Neural progenitor cell (in vitro differentiated cells): ENCODE results near the gene ALDH3A1. TPM values are rescaled to one million over a fixed set of nuclear protein-coding genes. Genes with fewer than 3 reads are reported as not detected.
A peak's percentile ranks its signal among the peaks of the same experiment; 100 is the strongest.

Source experiments
- DNase-seq: peaks from one replicate; pipeline ENCODE4 v3.0.0-alpha.2; 2016; ENCODE audit warnings: low spot score
- H2AFZ ChIP-seq: fragments of 200-600 bp; sonication (generic); replicated peaks from 2 replicates; pipeline ENCODE4 v1.6.1; 2016; ENCODE audit warnings: antibody characterized with exemption
- H3F3A ChIP-seq: fragments of 200-600 bp; sonication (generic); 2 replicates; pipeline ENCODE4 v1.6.1; 2016; ENCODE audit warnings: antibody characterized with exemption, low read depth
- H3K27ac ChIP-seq: fragments of 200-600 bp; sonication (generic); 2 replicates; pipeline ENCODE4 v1.5.1; 2016; ENCODE audit warnings: mild to moderate bottlenecking
- H3K27me3 ChIP-seq: fragments of 200-600 bp; sonication (generic); 2 replicates; pipeline ENCODE4 v1.6.1; 2016; ENCODE audit warnings: mild to moderate bottlenecking, moderate library complexity
- H3K36me3 ChIP-seq: fragments of 200-600 bp; sonication (generic); 2 replicates; pipeline ENCODE4 v1.5.1; 2016
- H3K4me1 ChIP-seq: fragments of 200-600 bp; sonication (generic); 2 replicates; pipeline ENCODE4 v1.6.1; 2016; ENCODE audit warnings: mixed run types
- H3K4me2 ChIP-seq: fragments of 200-600 bp; sonication (generic); 2 replicates; pipeline ENCODE4 v1.6.1; 2016
- H3K4me3 ChIP-seq: fragments of 200-600 bp; sonication (generic); 2 replicates; pipeline ENCODE4 v1.5.1; 2016
- H3K79me2 ChIP-seq: fragments of 200-600 bp; sonication (generic); 2 replicates; pipeline ENCODE4 v1.6.1; 2016; ENCODE audit warnings: low read depth
- H3K9ac ChIP-seq: fragments of 200-600 bp; sonication (generic); 2 replicates; pipeline ENCODE4 v1.6.1; 2016
- H3K9me3 ChIP-seq: fragments of 200-600 bp; sonication (generic); 2 replicates; pipeline ENCODE4 v1.5.1; 2016; ENCODE audit warnings: low read depth
- H4K20me1 ChIP-seq: fragments of 200-600 bp; sonication (generic); 2 replicates; pipeline ENCODE4 v1.6.1; 2016; ENCODE audit warnings: low read depth
- H3K27ac Mint-ChIP-seq: 3 replicates; pipeline ENCODE4 v1.8.0; 2021; ENCODE audit warnings: mixed read lengths
- H3K27me3 Mint-ChIP-seq: 2 replicates; pipeline ENCODE4 v1.8.0; 2022; ENCODE audit warnings: low read depth, mild to moderate bottlenecking, inconsistent platforms, moderate library complexity, mixed read lengths; ENCODE audit not compliant: insufficient read depth
- H3K36me3 Mint-ChIP-seq: 3 replicates; pipeline ENCODE4 v1.8.0; 2021; ENCODE audit warnings: mixed read lengths
- H3K4me1 Mint-ChIP-seq: 3 replicates; pipeline ENCODE4 v1.8.0; 2021; ENCODE audit warnings: mixed read lengths
- H3K4me3 Mint-ChIP-seq: 3 replicates; pipeline ENCODE4 v1.8.0; 2021; ENCODE audit warnings: mild to moderate bottlenecking, moderate library complexity, mixed read lengths
- H3K9me3 Mint-ChIP-seq: 3 replicates; pipeline ENCODE4 v1.8.0; 2020; ENCODE audit warnings: mixed read lengths
- EZH2 ChIP-seq: fragments of 200-600 bp; sonication (generic); IDR thresholded peaks from 2 replicates; pipeline ENCODE4 v1.6.1; 2017; ENCODE audit warnings: antibody characterized with exemption, mild to moderate bottlenecking, moderate library complexity
- EZH2phosphoT487 ChIP-seq: fragments of 200-600 bp; sonication (generic); IDR thresholded peaks from 2 replicates; pipeline ENCODE4 v1.6.1; 2017; ENCODE audit warnings: antibody characterized with exemption
- total RNA-seq: library from RNA; depleted of rRNA; stranded (reverse); fragments of >200 nt; gene quantifications from 2 replicates; pipeline ENCODE4 v1.2.3, GENCODE V29; 2015; ENCODE audit warnings: low replicate concordance
- TF ChIP-seq, protein P1 (sequence below): fragments of 200-600 bp; sonication (generic); IDR thresholded peaks from 2 replicates; pipeline ENCODE4 v1.5.1; 2017; ENCODE audit warnings: antibody characterized with exemption, mild to moderate bottlenecking

Gene ALDH3A1
- total RNA-seq, 1 donor from 2014 or later = not detected

DNA sequence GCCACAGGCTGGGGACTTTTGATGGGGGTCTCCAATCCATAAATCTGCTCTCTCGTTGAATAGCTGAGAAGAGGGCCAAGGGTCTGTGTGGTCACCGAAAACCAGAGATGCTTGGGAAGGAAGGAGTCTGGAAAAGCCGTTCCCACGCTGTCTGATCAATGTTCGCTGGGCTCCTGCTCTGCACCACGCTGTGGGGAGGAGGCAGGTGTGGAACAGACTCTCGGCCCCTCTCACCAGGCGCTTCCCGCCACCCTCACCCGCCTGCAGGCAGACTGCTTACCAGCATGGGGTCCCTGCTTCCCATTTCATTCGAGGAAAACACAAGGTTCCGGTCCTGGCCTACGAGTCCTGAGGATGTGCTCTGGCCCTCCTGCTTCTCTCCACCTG lies 702 bp upstream of the ALDH3A1 start:
- no peak overlapping the region for H2AFZ ChIP-seq
- peaks cover 5% of the 10 kb centered on the region for H3K27me3 ChIP-seq
- Mint-ChIP-seq H3K4me1 (peaks cover 9% of the 10 kb centered on the region), H3K36me3 (no peaks in the 10 kb centered on the region), H3K27ac (no peak overlapping the region), H3K27me3 (peaks cover 20% of the 10 kb centered on the region), H3K4me3 (no peak overlapping the region), H3K9me3 (peaks cover 3% of the 10 kb centered on the region)
- H3K4me1 ChIP-seq = peaks cover 11% of the 10 kb centered on the region
- no peaks in the 10 kb centered on the region for H3K79me2 ChIP-seq
- H3F3A ChIP-seq = peaks cover 13% of the 10 kb centered on the region
- no peak overlapping the region for H3K4me3 ChIP-seq
- DNase-seq = no peak
- H3K9ac ChIP-seq = no peak overlapping the region
- H3K4me2 ChIP-seq = no peak overlapping the region
- no peak for TF ChIP-seq EZH2
- H4K20me1 ChIP-seq = no peaks in the 10 kb centered on the region
- H3K27ac ChIP-seq = no peak overlapping the region
- H3K36me3 ChIP-seq = no peaks in the 10 kb centered on the region
- no peaks in the 10 kb centered on the region for H3K9me3 ChIP-seq

DNA sequence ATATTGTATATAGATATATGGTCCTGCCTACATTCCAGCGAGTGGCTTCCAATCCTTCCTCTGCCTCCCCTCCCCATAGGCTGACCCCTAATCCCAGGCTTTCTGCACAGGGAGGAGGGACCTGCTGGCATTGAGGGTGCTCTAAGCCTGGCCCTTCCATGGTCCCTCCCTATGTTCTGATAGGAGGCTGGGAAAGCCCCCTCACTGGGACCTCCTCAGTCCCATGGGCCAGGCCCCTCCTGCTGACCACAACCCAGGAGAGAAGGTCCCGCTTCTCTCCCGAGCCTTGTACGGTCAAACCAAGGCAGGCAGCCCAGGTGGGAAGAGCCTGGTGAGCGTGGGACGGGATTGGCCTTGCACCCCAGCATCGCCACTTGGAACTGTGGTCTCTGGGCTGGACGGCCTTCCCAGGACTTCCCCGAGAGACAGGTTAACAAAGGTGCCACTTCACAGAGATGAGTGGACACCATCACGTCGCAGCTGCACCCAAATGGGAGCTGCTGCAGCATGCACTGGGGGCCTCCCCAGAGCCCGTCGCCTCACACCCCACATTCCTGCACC lies 859 bp downstream of the ALDH3A1 start:
- Histone ChIP-seq H3K4me1 (peaks cover 11% of the 10 kb centered on the region), H3K27me3 (peaks cover 5% of the 10 kb centered on the region), H2AFZ (no peak overlapping the region), H3K36me3 (no peaks in the 10 kb centered on the region), H3K4me2 (no peak overlapping the region), H3K4me3 (no peak overlapping the region), H3K9me3 (no peaks in the 10 kb centered on the region), H3K27ac (no peak overlapping the region), H3K9ac (no peak overlapping the region), H4K20me1 (no peaks in the 10 kb centered on the region), H3K79me2 (no peaks in the 10 kb centered on the region), H3F3A (peaks cover 13% of the 10 kb centered on the region)
- peaks cover 3% of the 10 kb centered on the region for H3K9me3 Mint-ChIP-seq
- H3K36me3 Mint-ChIP-seq = no peaks in the 10 kb centered on the region
- H3K27ac Mint-ChIP-seq = no peak overlapping the region
- no peak for DNase-seq
- peaks cover 9% of the 10 kb centered on the region for H3K4me1 Mint-ChIP-seq
- H3K4me3 Mint-ChIP-seq = no peak overlapping the region
- H3K27me3 Mint-ChIP-seq = peaks cover 17% of the 10 kb centered on the region
- TF ChIP-seq EZH2 = no peak
- TF ChIP-seq EZH2phosphoT487 = no peak
- TF ChIP-seq, protein P1, sequence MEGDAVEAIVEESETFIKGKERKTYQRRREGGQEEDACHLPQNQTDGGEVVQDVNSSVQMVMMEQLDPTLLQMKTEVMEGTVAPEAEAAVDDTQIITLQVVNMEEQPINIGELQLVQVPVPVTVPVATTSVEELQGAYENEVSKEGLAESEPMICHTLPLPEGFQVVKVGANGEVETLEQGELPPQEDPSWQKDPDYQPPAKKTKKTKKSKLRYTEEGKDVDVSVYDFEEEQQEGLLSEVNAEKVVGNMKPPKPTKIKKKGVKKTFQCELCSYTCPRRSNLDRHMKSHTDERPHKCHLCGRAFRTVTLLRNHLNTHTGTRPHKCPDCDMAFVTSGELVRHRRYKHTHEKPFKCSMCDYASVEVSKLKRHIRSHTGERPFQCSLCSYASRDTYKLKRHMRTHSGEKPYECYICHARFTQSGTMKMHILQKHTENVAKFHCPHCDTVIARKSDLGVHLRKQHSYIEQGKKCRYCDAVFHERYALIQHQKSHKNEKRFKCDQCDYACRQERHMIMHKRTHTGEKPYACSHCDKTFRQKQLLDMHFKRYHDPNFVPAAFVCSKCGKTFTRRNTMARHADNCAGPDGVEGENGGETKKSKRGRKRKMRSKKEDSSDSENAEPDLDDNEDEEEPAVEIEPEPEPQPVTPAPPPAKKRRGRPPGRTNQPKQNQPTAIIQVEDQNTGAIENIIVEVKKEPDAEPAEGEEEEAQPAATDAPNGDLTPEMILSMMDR = no peak

DNA sequence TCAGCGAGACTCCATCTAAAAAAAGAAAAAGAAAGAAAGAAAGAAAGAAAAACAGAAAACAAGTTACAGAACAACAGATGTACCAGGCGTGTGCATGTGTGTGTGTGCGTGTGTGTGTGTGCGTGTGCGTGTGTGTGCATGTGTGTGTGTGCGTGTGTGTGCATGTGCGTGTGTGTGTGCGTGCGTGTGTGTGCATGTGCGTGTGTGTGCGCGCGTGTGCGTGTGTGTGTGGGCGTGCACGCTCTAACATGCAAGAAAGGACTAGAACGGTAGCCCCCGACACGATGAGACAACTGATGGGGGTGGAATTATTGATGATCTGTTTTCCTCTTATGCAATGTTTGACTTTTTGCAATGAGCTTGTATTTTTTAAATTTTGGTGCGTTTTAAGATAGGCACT lies 1.6 kb downstream of the ALDH3A1 start:
- Mint-ChIP-seq H3K36me3 (no peaks in the 10 kb centered on the region), H3K4me3 (no peak overlapping the region), H3K27ac (no peak overlapping the region), H3K9me3 (peaks cover 3% of the 10 kb centered on the region), H3K4me1 (peaks cover 9% of the 10 kb centered on the region), H3K27me3 (peaks cover 14% of the 10 kb centered on the region)
- peaks cover 11% of the 10 kb centered on the region for H3K4me1 ChIP-seq
- H3K4me3 ChIP-seq = no peak overlapping the region
- TF ChIP-seq, protein P1 = no peak
- TF ChIP-seq EZH2phosphoT487 (no peak), EZH2 (no peak)
- no peaks in the 10 kb centered on the region for H3K79me2 ChIP-seq
- no peaks in the 10 kb centered on the region for H3K9me3 ChIP-seq
- no peaks in the 10 kb centered on the region for H4K20me1 ChIP-seq
- H3K27me3 ChIP-seq = peaks cover 5% of the 10 kb centered on the region
- no peak overlapping the region for H2AFZ ChIP-seq
- H3K9ac ChIP-seq = no peak overlapping the region
- no peak for DNase-seq
- no peaks in the 10 kb centered on the region for H3K36me3 ChIP-seq
- peaks cover 13% of the 10 kb centered on the region for H3F3A ChIP-seq
- H3K27ac ChIP-seq = no peak overlapping the region
- H3K4me2 ChIP-seq = no peak overlapping the region

DNA sequence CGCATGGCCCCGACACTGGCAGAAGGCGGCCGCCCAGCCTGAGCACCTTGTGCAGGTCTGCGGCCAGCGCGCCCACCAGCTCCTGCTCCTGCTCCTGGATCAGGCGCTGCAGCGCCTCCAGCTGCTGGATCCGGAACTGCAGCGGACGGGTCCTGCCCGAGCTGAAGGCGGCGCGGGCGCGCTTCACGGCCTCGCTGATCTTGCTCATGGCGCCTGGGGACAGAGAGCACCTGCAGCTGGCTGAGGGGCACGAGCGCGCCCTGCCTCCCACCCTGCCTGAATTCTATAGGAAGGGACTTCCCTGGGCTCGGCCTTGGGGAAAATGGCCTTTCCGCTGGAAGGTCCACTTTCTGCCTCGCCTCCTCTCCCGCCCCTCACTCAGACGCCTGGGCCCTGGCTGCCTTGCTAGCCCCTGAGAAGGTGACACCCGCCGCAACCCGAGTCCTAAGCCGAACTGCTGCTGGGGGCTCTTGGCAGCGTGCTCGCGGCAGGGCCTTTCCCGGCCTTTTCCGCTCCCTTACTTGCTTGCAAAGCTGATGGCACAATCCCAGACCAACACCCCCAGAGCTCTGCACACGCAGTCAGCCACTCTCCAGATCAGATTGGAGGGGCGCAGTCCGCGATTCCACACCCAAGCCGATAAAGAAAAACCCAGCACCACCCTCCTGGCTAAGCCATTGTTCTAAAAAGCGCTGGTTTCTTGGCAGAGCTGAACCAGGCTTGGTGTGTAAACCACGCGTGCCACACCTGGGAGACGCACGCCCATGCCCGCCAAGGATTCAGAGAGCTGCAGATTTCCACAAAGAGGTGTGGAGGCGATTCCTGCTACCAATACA lies 3.0 kb downstream of the ALDH3A1 start:
- Histone ChIP-seq H3K4me3 (peak overlapping the region; percentile 48), H3K4me1 (peaks cover 11% of the 10 kb centered on the region), H2AFZ (peak overlapping the region; percentile 99), H3K36me3 (no peaks in the 10 kb centered on the region), H3K79me2 (no peaks in the 10 kb centered on the region), H3K27me3 (peaks cover 5% of the 10 kb centered on the region), H3K9ac (no peak overlapping the region), H3K27ac (no peak overlapping the region), H3K9me3 (no peaks in the 10 kb centered on the region), H3K4me2 (peak overlapping the region; percentile 73), H3F3A (peaks cover 13% of the 10 kb centered on the region), H4K20me1 (no peaks in the 10 kb centered on the region)
- H3K4me1 Mint-ChIP-seq = peaks cover 9% of the 10 kb centered on the region
- H3K9me3 Mint-ChIP-seq = peaks cover 3% of the 10 kb centered on the region
- TF ChIP-seq EZH2 (no peak), EZH2phosphoT487 (no peak)
- TF ChIP-seq, protein P1 = peak; percentile 82
- peaks cover 13% of the 10 kb centered on the region for H3K27me3 Mint-ChIP-seq
- H3K36me3 Mint-ChIP-seq = no peaks in the 10 kb centered on the region
- peak; percentile 95 for DNase-seq
- H3K4me3 Mint-ChIP-seq = peak overlapping the region; percentile 70
- no peak overlapping the region for H3K27ac Mint-ChIP-seq
